ENCODE measurements around the gene TUBB4A.
"Not testable (repeated sequence)": the region's sequence is repeated elsewhere in the genome, so short reads cannot be mapped to it uniquely, and the experiment has no call there.

The TUBB4A gene

GRCh38 chr19:6522712-6523111 is 20.6 kb upstream of the TUBB4A start:
- DNase-seq: no peak

- DNase-seq: peak in 1 of 2 donors; percentile 10
Observed at GRCh38 chr19:6521718-6522646, 19.9 kb upstream of the TUBB4A start.

DNA sequence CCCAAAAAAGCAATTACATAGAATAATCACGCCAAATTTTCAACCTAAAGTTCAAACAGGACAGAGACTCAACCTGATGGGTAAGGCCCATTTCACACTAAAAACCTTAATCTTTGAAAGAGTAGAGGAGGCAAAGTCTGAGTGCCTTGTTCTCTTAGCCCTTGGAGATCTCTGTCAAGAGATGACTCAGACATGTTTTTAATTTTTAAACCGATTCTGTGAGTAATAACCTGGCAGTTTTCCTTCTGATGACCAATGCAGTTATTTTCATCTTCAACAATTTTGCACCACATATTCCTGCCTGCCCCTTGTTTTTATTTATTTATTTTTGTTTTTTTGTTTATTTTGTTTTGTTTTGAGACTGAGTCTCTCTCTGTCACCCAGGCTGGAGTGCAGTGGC is 17.2 kb upstream of the TUBB4A start:
- DNase-seq: no peak

- DNase-seq: no peak
Observed at GRCh38 chr19:6518145-6518911, 16.2 kb upstream of the TUBB4A start.

- peak; percentile 56 to 88 for DNase-seq
Observed at GRCh38 chr19:6516659-6517291, 14.7 kb upstream of the TUBB4A start.

- peak; percentile 73 to 81 for DNase-seq
Observed at GRCh38 chr19:6516018-6516658, 14.0 kb upstream of the TUBB4A start.

DNA sequence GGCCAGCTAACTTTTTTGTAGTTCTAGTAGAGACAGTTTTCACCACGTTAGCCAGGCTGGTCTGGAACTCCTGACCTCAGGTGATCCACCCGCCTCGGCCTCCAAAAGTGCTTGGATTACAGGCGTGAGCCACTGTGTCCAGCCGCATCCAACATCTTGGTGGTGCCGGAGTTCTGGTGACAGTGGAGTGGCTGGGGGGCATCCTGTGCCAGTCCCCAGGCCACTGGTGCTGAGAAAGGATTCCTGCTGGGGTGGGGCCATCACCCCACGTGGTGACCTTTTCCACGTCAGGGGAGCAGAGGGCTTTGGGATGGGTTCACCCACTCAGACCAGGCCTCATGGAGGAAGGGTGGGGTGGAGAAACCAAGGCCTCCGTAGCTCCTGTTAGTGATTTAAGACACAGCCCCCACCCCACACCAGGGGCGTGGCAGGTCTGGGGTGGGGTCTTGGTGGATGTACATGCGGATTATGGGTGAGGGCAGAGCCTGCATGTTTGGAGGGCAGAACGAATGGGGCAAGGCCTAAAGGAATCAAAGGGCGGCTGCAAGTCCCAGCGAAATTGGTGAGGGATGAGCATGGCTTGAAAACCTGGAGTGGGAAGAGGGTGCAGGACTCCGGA is 12.9 kb upstream of the TUBB4A start:
- no peak for DNase-seq

GRCh38 chr19:6514089-6514488 is 12.0 kb upstream of the TUBB4A start:
- DNase-seq: no peak

GRCh38 chr19:6510618-6511017 is 8.5 kb upstream of the TUBB4A start:
- no peak for DNase-seq

- no peak for DNase-seq
Observed at GRCh38 chr19:6509118-6509971, 7.2 kb upstream of the TUBB4A start.

DNA sequence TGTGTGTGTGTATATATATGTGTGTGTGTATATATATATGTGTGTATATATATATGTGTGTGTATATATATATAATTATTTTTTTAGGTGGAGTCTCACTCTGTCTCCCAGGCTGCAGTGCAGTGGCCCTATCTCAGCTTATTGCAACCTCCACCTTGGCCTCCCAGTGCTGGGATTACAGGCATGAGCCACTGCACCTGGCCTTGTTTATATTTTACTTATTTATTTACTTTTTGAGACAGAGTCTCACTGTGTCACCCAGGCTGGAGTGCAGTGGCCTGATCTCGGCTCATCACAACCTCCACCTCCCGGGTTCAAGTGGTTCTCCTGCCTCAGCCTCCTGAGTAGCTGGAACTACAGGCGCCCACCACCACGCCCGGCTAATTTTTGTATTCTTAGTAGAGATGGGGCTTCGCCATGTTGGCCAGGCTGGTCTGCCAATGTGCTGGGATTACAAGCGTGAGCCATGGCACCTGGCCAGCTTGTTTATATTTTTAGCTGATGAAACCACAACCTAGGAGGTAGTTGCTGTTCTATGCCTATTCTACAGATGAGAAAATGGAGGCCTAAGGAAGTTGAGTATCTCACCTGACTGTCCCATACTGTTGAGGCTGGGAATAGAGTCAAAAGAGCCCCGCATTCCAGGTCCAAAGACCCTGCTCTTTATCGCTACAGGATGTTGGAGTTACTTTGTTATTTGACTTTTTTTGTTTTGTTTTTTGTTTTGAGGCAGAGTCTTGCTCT is 6.1 kb upstream of the TUBB4A start:
- not testable (repeated sequence) for DNase-seq

GRCh38 chr19:6503407-6504201 is 1.5 kb upstream of the TUBB4A start:
- no peak for DNase-seq

DNA sequence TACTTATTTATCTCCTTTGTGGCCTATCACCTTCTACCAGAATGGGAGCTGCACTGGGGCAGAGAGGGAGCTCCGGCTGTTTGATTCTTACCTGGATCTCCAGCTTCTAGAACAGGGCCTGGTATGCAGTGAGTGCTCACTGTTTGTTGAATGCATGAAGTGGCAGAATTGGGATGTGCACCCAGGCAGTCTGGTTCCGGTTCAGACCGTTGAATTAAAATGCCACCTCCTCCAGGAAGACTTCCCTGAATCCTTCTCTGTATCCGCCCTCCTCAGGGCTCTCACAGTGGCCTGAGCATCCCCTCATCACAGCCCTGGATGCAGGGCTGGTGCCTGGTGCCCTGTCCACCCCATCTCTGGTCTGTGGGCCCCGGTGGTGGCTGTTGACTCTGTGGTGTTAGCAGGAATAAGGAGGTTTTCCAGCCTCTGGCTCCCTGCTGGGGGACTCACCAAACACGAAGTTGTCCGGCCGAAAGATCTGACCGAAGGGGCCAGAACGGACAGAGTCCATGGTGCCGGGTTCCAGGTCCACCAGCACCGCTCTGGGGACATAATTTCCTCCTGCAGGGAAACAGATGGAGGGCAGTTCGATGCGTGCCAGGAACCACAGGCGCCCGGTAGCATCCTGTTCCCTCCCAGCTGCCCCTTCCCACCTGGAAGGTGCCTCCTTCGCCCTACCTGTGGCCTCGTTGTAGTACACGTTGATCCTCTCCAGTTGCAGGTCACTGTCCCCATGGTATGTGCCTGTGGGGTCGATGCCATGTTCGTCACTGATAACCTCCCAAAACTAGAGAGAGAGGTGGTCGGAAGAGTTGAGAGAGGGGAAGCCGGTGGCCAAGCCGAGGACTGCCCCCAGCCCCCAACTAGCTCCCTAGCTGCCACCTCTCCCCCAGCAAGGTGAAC is 1.0 kb downstream of the TUBB4A start:
- DNase-seq: no peak

DNA sequence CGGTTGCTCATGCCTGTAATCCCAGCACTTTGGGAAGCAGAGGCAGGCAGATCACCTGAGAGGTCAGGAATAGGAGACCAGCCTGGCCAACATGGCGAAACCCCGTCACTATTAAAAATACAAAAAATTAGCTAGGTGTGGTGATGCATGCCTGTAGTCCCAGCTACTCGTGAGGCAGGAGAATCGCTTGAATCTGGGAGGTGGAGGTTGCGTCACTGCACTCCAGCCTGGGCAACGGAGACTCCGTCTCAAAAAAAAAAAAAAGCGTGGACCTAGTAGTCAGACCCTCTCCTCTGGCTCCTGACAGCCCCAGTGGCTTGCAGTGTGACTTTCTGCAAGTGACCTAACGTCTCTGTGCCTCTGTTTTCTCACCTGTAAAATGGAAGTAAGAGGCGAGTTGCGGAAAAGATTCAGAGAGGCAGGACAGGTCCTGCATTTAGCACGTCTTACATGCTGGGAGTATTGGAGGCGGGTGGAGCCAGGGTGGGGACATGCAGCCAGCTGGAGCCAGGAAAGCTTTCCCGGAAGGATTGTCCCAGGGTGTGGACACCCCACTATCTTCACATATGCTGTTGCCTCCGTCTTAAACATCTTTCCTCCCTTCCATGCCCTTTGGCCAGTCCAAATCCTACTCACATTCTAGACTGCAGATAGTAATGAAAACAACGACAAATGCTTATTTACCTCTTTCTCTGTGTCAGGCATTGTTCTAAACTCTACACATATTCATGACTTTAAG is 2.9 kb downstream of the TUBB4A start:
- DNase-seq: no peak

GRCh38 chr19:6498294-6499036 is 3.6 kb downstream of the TUBB4A start:
- no peak for DNase-seq

DNA sequence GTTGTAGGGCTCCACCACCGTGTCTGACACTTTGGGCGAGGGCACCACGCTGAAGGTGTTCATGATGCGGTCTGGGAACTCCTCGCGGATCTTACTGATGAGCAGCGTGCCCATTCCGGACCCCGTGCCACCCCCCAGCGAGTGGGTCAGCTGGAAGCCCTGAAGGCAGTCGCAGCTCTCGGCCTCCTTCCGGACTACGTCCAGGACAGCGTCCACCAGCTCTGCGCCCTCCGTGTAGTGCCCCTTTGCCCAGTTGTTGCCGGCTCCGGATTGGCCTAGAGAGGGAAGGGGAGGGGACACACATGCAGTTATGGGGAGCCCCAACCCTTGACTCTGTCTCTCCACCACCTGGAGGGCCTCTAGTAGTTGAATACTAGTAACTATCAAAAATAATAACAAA is 6.2 kb downstream of the TUBB4A start:
- DNase-seq: no peak

- no peak for DNase-seq
Observed at GRCh38 chr19:6494438-6495036, 7.6 kb downstream of the TUBB4A start.
